Measurements from ENCODE around the gene PDGFC. TPM values are rescaled to one million over a fixed set of nuclear protein-coding genes. Genes with fewer than 3 reads are reported as not detected.
A peak's percentile ranks its signal among the peaks of the same experiment; 100 is the strongest.

PDGFC gene
- polyA plus RNA-seq, 1 donor from 2014 or later = 3.8 TPM

DNA sequence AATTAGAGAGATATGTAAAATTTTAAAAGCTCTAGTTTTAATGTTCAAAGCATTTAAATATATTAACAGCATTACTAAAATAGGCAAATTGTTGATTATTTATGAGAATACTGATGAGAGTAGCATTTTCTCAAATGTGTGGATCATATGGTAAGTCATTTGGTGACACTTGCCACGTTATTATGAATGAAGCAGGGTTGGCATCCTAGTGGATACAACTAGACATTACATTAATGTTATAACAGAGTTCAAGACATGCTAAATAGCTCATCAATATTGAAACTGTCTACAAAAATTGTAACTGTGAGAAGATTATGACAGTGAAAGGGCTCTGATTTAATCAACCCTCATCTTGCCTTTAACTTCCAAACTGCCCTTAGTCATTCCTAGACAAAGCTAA is 171.1 kb downstream of the PDGFC start:
- no peaks in the 10 kb centered on the region for H4K20me1 ChIP-seq (ENCODE audit: insufficient read depth)
- H3K79me2 ChIP-seq (replicated peaks; ENCODE audit: insufficient read depth, low read length) = no peaks in the 10 kb centered on the region
- no peak overlapping the region for H2AFZ ChIP-seq (ENCODE audit: low read depth, low read length)
- no peak overlapping the region for H3K27ac ChIP-seq (ENCODE audit: low read length)
- H3F3A ChIP-seq (ENCODE audit: insufficient read depth, low read length, poor library complexity, severe bottlenecking) = no peaks in the 10 kb centered on the region
- no peak overlapping the region for H3K4me2 ChIP-seq (ENCODE audit: low read length)
- H3K9me3 ChIP-seq (ENCODE audit: low read length) = no peaks in the 10 kb centered on the region
- no peaks in the 10 kb centered on the region for H3K27me3 ChIP-seq (ENCODE audit: insufficient read depth, low read depth, low read length)
- no peak for TF ChIP-seq RAD21 (conservative IDR thresholded peaks at IDR 0.05)
- TF ChIP-seq, protein P1, sequence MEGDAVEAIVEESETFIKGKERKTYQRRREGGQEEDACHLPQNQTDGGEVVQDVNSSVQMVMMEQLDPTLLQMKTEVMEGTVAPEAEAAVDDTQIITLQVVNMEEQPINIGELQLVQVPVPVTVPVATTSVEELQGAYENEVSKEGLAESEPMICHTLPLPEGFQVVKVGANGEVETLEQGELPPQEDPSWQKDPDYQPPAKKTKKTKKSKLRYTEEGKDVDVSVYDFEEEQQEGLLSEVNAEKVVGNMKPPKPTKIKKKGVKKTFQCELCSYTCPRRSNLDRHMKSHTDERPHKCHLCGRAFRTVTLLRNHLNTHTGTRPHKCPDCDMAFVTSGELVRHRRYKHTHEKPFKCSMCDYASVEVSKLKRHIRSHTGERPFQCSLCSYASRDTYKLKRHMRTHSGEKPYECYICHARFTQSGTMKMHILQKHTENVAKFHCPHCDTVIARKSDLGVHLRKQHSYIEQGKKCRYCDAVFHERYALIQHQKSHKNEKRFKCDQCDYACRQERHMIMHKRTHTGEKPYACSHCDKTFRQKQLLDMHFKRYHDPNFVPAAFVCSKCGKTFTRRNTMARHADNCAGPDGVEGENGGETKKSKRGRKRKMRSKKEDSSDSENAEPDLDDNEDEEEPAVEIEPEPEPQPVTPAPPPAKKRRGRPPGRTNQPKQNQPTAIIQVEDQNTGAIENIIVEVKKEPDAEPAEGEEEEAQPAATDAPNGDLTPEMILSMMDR (IDR thresholded peaks at IDR 0.05; ENCODE audit: poor library complexity, severe bottlenecking) = peak; percentile 12
- H3K36me3 ChIP-seq (ENCODE audit: insufficient read depth, low read length) = no peaks in the 10 kb centered on the region
- no peak overlapping the region for H3K4me3 ChIP-seq (ENCODE audit: low read length)
- H3K9me2 ChIP-seq (ENCODE audit: insufficient read depth, low read length) = no peaks in the 10 kb centered on the region
- no peak overlapping the region for H3K9ac ChIP-seq (ENCODE audit: low read length)

DNA sequence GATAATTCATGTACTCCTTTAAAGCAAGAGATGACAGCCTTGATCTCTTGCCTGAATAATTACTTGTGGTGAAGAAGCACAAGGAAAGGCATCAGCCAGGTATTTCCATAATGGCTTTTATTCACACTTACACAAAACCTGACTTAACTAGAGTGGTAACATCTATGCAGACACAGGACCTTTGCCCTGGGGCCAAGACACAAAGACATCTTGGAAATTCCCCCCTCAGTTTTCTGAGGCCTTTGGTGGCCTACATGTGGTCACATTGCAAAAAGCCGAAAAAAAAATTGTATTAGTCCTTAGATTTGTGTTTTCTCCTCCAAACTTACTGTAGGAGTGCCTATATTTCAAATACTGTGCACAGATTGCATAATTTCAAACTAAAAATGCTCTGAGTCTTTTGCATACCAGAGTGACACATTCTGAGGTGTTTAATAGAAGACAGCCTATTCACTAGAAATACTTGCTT is 172.4 kb downstream of the PDGFC start:
- Histone ChIP-seq H3K27me3 (ENCODE audit: insufficient read depth, low read depth, low read length) (no peaks in the 10 kb centered on the region), H2AFZ (ENCODE audit: low read depth, low read length) (no peak overlapping the region), H4K20me1 (ENCODE audit: insufficient read depth) (no peaks in the 10 kb centered on the region), H3K9ac (ENCODE audit: low read length) (no peak overlapping the region), H3K27ac (ENCODE audit: low read length) (no peak overlapping the region), H3K36me3 (ENCODE audit: insufficient read depth, low read length) (no peaks in the 10 kb centered on the region), H3K9me2 (ENCODE audit: insufficient read depth, low read length) (no peaks in the 10 kb centered on the region), H3K4me3 (ENCODE audit: low read length) (no peak overlapping the region), H3K79me2 (replicated peaks; ENCODE audit: insufficient read depth, low read length) (no peaks in the 10 kb centered on the region), H3K9me3 (ENCODE audit: low read length) (no peaks in the 10 kb centered on the region), H3F3A (ENCODE audit: insufficient read depth, low read length, poor library complexity, severe bottlenecking) (no peaks in the 10 kb centered on the region), H3K4me2 (ENCODE audit: low read length) (no peak overlapping the region)
- TF ChIP-seq, protein P2, sequence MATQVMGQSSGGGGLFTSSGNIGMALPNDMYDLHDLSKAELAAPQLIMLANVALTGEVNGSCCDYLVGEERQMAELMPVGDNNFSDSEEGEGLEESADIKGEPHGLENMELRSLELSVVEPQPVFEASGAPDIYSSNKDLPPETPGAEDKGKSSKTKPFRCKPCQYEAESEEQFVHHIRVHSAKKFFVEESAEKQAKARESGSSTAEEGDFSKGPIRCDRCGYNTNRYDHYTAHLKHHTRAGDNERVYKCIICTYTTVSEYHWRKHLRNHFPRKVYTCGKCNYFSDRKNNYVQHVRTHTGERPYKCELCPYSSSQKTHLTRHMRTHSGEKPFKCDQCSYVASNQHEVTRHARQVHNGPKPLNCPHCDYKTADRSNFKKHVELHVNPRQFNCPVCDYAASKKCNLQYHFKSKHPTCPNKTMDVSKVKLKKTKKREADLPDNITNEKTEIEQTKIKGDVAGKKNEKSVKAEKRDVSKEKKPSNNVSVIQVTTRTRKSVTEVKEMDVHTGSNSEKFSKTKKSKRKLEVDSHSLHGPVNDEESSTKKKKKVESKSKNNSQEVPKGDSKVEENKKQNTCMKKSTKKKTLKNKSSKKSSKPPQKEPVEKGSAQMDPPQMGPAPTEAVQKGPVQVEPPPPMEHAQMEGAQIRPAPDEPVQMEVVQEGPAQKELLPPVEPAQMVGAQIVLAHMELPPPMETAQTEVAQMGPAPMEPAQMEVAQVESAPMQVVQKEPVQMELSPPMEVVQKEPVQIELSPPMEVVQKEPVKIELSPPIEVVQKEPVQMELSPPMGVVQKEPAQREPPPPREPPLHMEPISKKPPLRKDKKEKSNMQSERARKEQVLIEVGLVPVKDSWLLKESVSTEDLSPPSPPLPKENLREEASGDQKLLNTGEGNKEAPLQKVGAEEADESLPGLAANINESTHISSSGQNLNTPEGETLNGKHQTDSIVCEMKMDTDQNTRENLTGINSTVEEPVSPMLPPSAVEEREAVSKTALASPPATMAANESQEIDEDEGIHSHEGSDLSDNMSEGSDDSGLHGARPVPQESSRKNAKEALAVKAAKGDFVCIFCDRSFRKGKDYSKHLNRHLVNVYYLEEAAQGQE (IDR thresholded peaks at IDR 0.05; ENCODE audit: borderline replicate concordance) = no peak
- TF ChIP-seq EP300 (conservative IDR thresholded peaks at IDR 0.05; ENCODE audit: poor library complexity, severe bottlenecking) (no peak), SMC3 (conservative IDR thresholded peaks at IDR 0.05; ENCODE audit: poor library complexity) (no peak), MXI1 (conservative IDR thresholded peaks at IDR 0.05; ENCODE audit: poor library complexity, severe bottlenecking) (no peak), POLR2AphosphoS5 (IDR thresholded peaks at IDR 0.05) (no peak), TAF1 (IDR thresholded peaks at IDR 0.05; ENCODE audit: low read depth) (no peak), EZH2 (IDR thresholded peaks at IDR 0.05; ENCODE audit: borderline replicate concordance, insufficient read depth, low read length, poor library complexity, severe bottlenecking) (no peak), RAD21 (conservative IDR thresholded peaks at IDR 0.05) (no peak)
- TF ChIP-seq, protein P1 (IDR thresholded peaks at IDR 0.05; ENCODE audit: poor library complexity, severe bottlenecking) = no peak
